Endodermal cell (in vitro differentiated cells): ENCODE data around the gene CATSPERD. TPM values are rescaled to one million over a fixed set of nuclear protein-coding genes. Genes with fewer than 3 reads are reported as not detected.

ENCODE experiments used
- DNase-seq: peaks from one replicate; pipeline ENCODE4 v3.0.0-alpha.2; 2017
- H3K27ac ChIP-seq: 2 replicates; pipeline ENCODE4 v1.5.1; 2013; ENCODE audit warnings: mild to moderate bottlenecking, low read depth, low read length, moderate library complexity
- H3K27me3 ChIP-seq: 2 replicates; pipeline ENCODE4 v1.6.1; 2013; ENCODE audit warnings: mild to moderate bottlenecking, low read length, moderate library complexity; ENCODE audit not compliant: insufficient read depth, control insufficient read depth, poor library complexity, severe bottlenecking
- H3K36me3 ChIP-seq: 2 replicates; pipeline ENCODE4 v1.7.0; 2013; ENCODE audit warnings: mild to moderate bottlenecking, low read length, moderate library complexity; ENCODE audit not compliant: control insufficient read depth, insufficient read depth
- H3K4me1 ChIP-seq: one replicate; pipeline ENCODE4 v1.7.0; 2013; ENCODE audit warnings: low read length; ENCODE audit not compliant: control insufficient read depth, insufficient read depth
- H3K4me3 ChIP-seq: 2 replicates; pipeline ENCODE4 v1.5.1; 2013; ENCODE audit warnings: mild to moderate bottlenecking, low read length, moderate library complexity
- H3K9ac ChIP-seq: 2 replicates; pipeline ENCODE4 v1.6.1; 2013; ENCODE audit warnings: mild to moderate bottlenecking, low read length, moderate library complexity; ENCODE audit not compliant: poor library complexity, severe bottlenecking; ENCODE audit errors: extremely low read depth
- H3K9me3 ChIP-seq: 2 replicates; pipeline ENCODE4 v1.6.1; 2013; ENCODE audit warnings: mild to moderate bottlenecking, low read length, moderate library complexity; ENCODE audit not compliant: control insufficient read depth
- H3K27ac Mint-ChIP-seq: 2 replicates; pipeline ENCODE4 v1.8.0; 2020; ENCODE audit warnings: mixed read lengths
- H3K27me3 Mint-ChIP-seq: 2 replicates; pipeline ENCODE4 v1.8.0; 2021; ENCODE audit warnings: mild to moderate bottlenecking, mixed read lengths; ENCODE audit not compliant: insufficient read depth
- H3K36me3 Mint-ChIP-seq: 2 replicates; pipeline ENCODE4 v1.8.0; 2020; ENCODE audit warnings: low read depth, mixed read lengths
- H3K4me1 Mint-ChIP-seq: 2 replicates; pipeline ENCODE4 v1.8.0; 2020; ENCODE audit warnings: mixed read lengths
- H3K4me3 Mint-ChIP-seq: 2 replicates; pipeline ENCODE4 v1.8.0; 2020; ENCODE audit warnings: mild to moderate bottlenecking, moderate library complexity, mixed read lengths
- H3K9me3 Mint-ChIP-seq: 2 replicates; pipeline ENCODE4 v1.8.0; 2020; ENCODE audit warnings: mild to moderate bottlenecking, mixed read lengths
- CTCF ChIP-seq: fragments of 200-600 bp; sonication (generic); conservative IDR thresholded peaks from 2 replicates; pipeline ENCODE4 v1.5.0; 2021; ENCODE audit warnings: antibody characterized with exemption, mild to moderate bottlenecking
- WGBS, 2 experiments: methylation state at CpG; one replicate each; pipeline versions ENCODE4 v1.1.5 to v1.1.7; 2013; ENCODE audit warnings: missing lambda C conversion rate in 2 of 2, mixed read lengths in 1 of 2; ENCODE audit not compliant: insufficient coverage in 1 of 2, insufficient read length in 1 of 2; 5-methylcytosine and 5-hydroxymethylcytosine counted together
- total RNA-seq, 2 donors: library from RNA; stranded (reverse); fragmentation: NEBNext Ultra II Directional in 1 of 2; extraction: Animal tissue kit (Norgen Biotek cat#: 25700) in 1 of 2; gene quantifications; 2 replicates in 1 of 2; 3 replicates in 1 of 2; pipeline ENCODE4 v1.2.1, GENCODE V29; 2021

The CATSPERD gene
- total RNA-seq, 2 donors from 2014 or later: not detected

- no peaks in the 10 kb centered on the region for H3K4me1 Mint-ChIP-seq
- Histone ChIP-seq H3K27ac (no peak overlapping the region), H3K27me3 (no peaks in the 10 kb centered on the region), H3K4me3 (no peak overlapping the region), H3K36me3 (peaks cover 50% of the 10 kb centered on the region), H3K9me3 (peaks cover 10% of the 10 kb centered on the region), H3K9ac (no peak overlapping the region), H3K4me1 (no peaks in the 10 kb centered on the region)
- peaks cover 72% of the 10 kb centered on the region for H3K36me3 Mint-ChIP-seq
- DNase-seq: no peak
- H3K27ac Mint-ChIP-seq: no peak overlapping the region
- WGBS, 2 experiments: 94 to 96% methylated on average over 31 to 40 of the region's 40 CpGs
- H3K4me3 Mint-ChIP-seq: no peak overlapping the region
- TF ChIP-seq CTCF: no peak
- H3K27me3 Mint-ChIP-seq: no peaks in the 10 kb centered on the region
- peaks cover 25% of the 10 kb centered on the region for H3K9me3 Mint-ChIP-seq
Measured at GRCh38 chr19:5703819-5704818, 16.3 kb upstream of the CATSPERD start.

GRCh38 chr19:5705552-5705951, 14.9 kb upstream of the CATSPERD start:
- no peaks in the 10 kb centered on the region for H3K27me3 ChIP-seq
- H3K36me3 Mint-ChIP-seq: peaks cover 73% of the 10 kb centered on the region
- WGBS, 2 experiments: 93 to 99% methylated on average over 10 to 16 of the region's 16 CpGs

More at GRCh38 chr19:5705552-5705951, 14.9 kb upstream of the CATSPERD start:
- no peaks in the 10 kb centered on the region for H3K4me1 ChIP-seq
- Mint-ChIP-seq H3K27me3 (no peaks in the 10 kb centered on the region), H3K4me1 (no peaks in the 10 kb centered on the region), H3K4me3 (no peak overlapping the region), H3K9me3 (peaks cover 21% of the 10 kb centered on the region), H3K27ac (no peak overlapping the region)
- no peak overlapping the region for H3K27ac ChIP-seq
- H3K4me3 ChIP-seq: no peak overlapping the region
- H3K36me3 ChIP-seq: peaks cover 57% of the 10 kb centered on the region
- no peak overlapping the region for H3K9ac ChIP-seq
- no peak for TF ChIP-seq CTCF
- no peak for DNase-seq
- H3K9me3 ChIP-seq: peaks cover 8% of the 10 kb centered on the region
